Spleen (tissue), 11 donors: ENCODE measurements around the gene DLG1. TPM values are rescaled to one million over a fixed set of nuclear protein-coding genes. Genes with fewer than 3 reads are reported as not detected.

ENCODE experiments used
- DNase-seq: peaks from one replicate; pipeline ENCODE4 v3.0.0-alpha.2; 2020
- H3K27ac ChIP-seq, 8 donors: fragments of 200-600 bp; sonication (generic) in 7 of 8; 1 replicate in 4 of 8; 2 replicates in 4 of 8; pipeline versions ENCODE4 v1.5.0 to v1.8.0; 2016 to 2021; ENCODE audit warnings: inconsistent platforms in 4 of 8, mild to moderate bottlenecking in 4 of 8, moderate library complexity in 1 of 8
- H3K27me3 ChIP-seq, 7 donors: fragments of 200-600 bp; sonication (generic) in 6 of 7; replicated peaks in 1 of 7; 1 replicate in 4 of 7; 2 replicates in 3 of 7; pipeline versions ENCODE4 v1.5.0 to v1.8.0; 2016 to 2021; ENCODE audit warnings: inconsistent platforms in 3 of 7, mild to moderate bottlenecking in 1 of 7
- H3K36me3 ChIP-seq, 6 donors: fragments of 200-600 bp; sonication (generic) in 5 of 6; 1 replicate in 4 of 6; 2 replicates in 2 of 6; pipeline versions ENCODE4 v1.5.0 to v1.8.0; 2016 to 2021; ENCODE audit warnings: inconsistent platforms in 2 of 6
- H3K4me1 ChIP-seq, 6 donors: fragments of 200-600 bp; sonication (generic) in 5 of 6; 1 replicate in 3 of 6; 2 replicates in 3 of 6; pipeline versions ENCODE4 v1.5.0 to v1.8.0; 2016 to 2021; ENCODE audit warnings: inconsistent platforms in 3 of 6
- H3K4me3 ChIP-seq, 8 donors: fragments of 200-600 bp; sonication (generic) in 7 of 8; 1 replicate in 4 of 8; 2 replicates in 4 of 8; pipeline versions ENCODE4 v1.5.0 to v1.8.0; 2016 to 2021; ENCODE audit warnings: inconsistent platforms in 4 of 8, mild to moderate bottlenecking in 4 of 8, moderate library complexity in 2 of 8
- H3K9me3 ChIP-seq, 8 donors: fragments of 200-600 bp; sonication (generic) in 7 of 8; 1 replicate in 4 of 8; 2 replicates in 4 of 8; pipeline versions ENCODE4 v1.5.0 to v1.8.0; 2016 to 2021; ENCODE audit warnings: inconsistent platforms in 4 of 8
- POLR2A ChIP-seq, 3 donors: fragments of 450-650 bp; IDR thresholded peaks; one replicate each; pipeline ENCODE4 v1.5.1; 2017; ENCODE audit warnings: antibody characterized with exemption in 3 of 3, mild to moderate bottlenecking in 1 of 3
- POLR2AphosphoS5 ChIP-seq, 3 donors: sonication (generic); formaldehyde crosslinking; IDR thresholded peaks; one replicate each; pipeline ENCODE4 v1.5.1; 2017; ENCODE audit warnings: antibody characterized with exemption in 3 of 3
- WGBS, 5 donors: extraction: QIAGEN DNeasy Blood & Tissue Kit in 3 of 5; methylation state at CpG; one replicate each; pipeline versions ENCODE4 v1.1.5 to v1.1.7; 2013 to 2018; 5-methylcytosine and 5-hydroxymethylcytosine counted together
- intact Hi-C: fragments of 100-400 bp; cut with DNase I; formaldehyde crosslinking; loops from one replicate; pipeline ENCODE4 v1.15.0; 2023; ENCODE audit warnings: low total_unique reads
- microRNA-seq, 3 donors: library from miRNA; unstranded; fragments of <30 nt; microRNA quantifications; one replicate each; pipeline versions ENCODE4 to v1.1.0, GENCODE V29; 2019 to 2020
- polyA plus RNA-seq, 3 donors: library from polyadenylated mRNA; stranded (reverse); fragments of 200-250 nt; gene quantifications; one replicate each; pipeline ENCODE4 v1.2.1, GENCODE V29; 2013
- small RNA-seq, 4 donors: library from RNA; depleted of rRNA; stranded (forward); fragments of <200 nt; gene quantifications; one replicate each; pipeline ENCODE3, GENCODE V24; 2016
- total RNA-seq, 7 donors: library from RNA; depleted of rRNA in 3 of 7; stranded (reverse); fragments of >200 nt in 3 of 7; fragmentation: NEBNext Ultra II Directional in 4 of 7; extraction: Animal tissue kit (Norgen Biotek cat#: 25700) in 4 of 7; gene quantifications; one replicate each; pipeline versions ENCODE4 v1.1.0 to v1.2.1, GENCODE V29; 2016 to 2021
- TF ChIP-seq, protein P1 (sequence below), 11 experiments: fragments of 200-600 bp in 7 of 11; fragments of 450-650 bp in 4 of 11; sonication (generic) in 4 of 11; IDR thresholded peaks in 8 of 11; conservative IDR thresholded peaks in 3 of 11; 1 replicate in 7 of 11; 2 replicates in 4 of 11; pipeline versions ENCODE4 v1.4.0 to v1.8.0; 2016 to 2021; ENCODE audit warnings: antibody characterized with exemption in 11 of 11, inconsistent platforms in 4 of 11, mild to moderate bottlenecking in 1 of 11
- donor health status: healthy with polysubstance abuse.
- donor health status: DM: no; HTN: no; CAD: no; lungs with moderate emphysema.
- donor health status: DM: no; HTN: no; CAD: no.
- donor health status: Bipolar disorder and iron deficiency.
- donor health status: healthy.
- donor health status: DM: no; HTN: no; CAD: no.
- donor health status: DM: yes; HTN: yes; CAD: no.

Gene DLG1
- total and polyA plus RNA-seq, 10 donors = 11.0 to 92.3 (median 59.1) TPM

GRCh38 chr3:196995027-196995426 lies 303.4 kb downstream of the DLG1 start:
- H3K4me3 ChIP-seq = no peak overlapping the region
- H3K27me3 ChIP-seq = no peaks in the 10 kb centered on the region
- DNase-seq = peak; percentile 21
- no peaks in the 10 kb centered on the region for H3K4me1 ChIP-seq
- H3K9me3 ChIP-seq = no peaks in the 10 kb centered on the region
- H3K36me3 ChIP-seq = no peaks in the 10 kb centered on the region
- intact Hi-C loops = no loop called here
- TF ChIP-seq POLR2A (IDR thresholded peaks at IDR 0.05) = no peak
- TF ChIP-seq, protein P1, sequence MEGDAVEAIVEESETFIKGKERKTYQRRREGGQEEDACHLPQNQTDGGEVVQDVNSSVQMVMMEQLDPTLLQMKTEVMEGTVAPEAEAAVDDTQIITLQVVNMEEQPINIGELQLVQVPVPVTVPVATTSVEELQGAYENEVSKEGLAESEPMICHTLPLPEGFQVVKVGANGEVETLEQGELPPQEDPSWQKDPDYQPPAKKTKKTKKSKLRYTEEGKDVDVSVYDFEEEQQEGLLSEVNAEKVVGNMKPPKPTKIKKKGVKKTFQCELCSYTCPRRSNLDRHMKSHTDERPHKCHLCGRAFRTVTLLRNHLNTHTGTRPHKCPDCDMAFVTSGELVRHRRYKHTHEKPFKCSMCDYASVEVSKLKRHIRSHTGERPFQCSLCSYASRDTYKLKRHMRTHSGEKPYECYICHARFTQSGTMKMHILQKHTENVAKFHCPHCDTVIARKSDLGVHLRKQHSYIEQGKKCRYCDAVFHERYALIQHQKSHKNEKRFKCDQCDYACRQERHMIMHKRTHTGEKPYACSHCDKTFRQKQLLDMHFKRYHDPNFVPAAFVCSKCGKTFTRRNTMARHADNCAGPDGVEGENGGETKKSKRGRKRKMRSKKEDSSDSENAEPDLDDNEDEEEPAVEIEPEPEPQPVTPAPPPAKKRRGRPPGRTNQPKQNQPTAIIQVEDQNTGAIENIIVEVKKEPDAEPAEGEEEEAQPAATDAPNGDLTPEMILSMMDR (IDR thresholded peaks at IDR 0.05 in 8 of 11, conservative IDR thresholded peaks at IDR 0.05 in 3 of 11) = no peak
- no peak overlapping the region for H3K27ac ChIP-seq
- 94 to 97% (median 95%) methylated on average over 18 to 19 of the region's 19 CpGs for WGBS, 5 donors

GRCh38 chr3:196994056-196994455 lies 304.4 kb downstream of the DLG1 start:
- H3K4me1 ChIP-seq = no peaks in the 10 kb centered on the region
- H3K4me3 ChIP-seq = no peak overlapping the region
- TF ChIP-seq, protein P1 (IDR thresholded peaks at IDR 0.05 in 8 of 11, conservative IDR thresholded peaks at IDR 0.05 in 3 of 11) = no peak
- TF ChIP-seq POLR2AphosphoS5 (IDR thresholded peaks at IDR 0.05) = no peak
- no peak for TF ChIP-seq POLR2A (IDR thresholded peaks at IDR 0.05)
- peak; percentile 36 for DNase-seq
- H3K27me3 ChIP-seq = peaks cover 0 to 4% (median 0%) of the 10 kb centered on the region in 7 donors
- no peaks in the 10 kb centered on the region for H3K36me3 ChIP-seq
- no peaks in the 10 kb centered on the region for H3K9me3 ChIP-seq
- intact Hi-C loops = no loop called here
- no peak overlapping the region for H3K27ac ChIP-seq
- 73 to 87% (median 80%) methylated on average over 16 of the region's 16 CpGs for WGBS, 5 donors

Small RNA genes lying within 50 kb of the gene (microRNA-seq; reads per million reads assigned to microRNA genes)
- 0 reads per million in 3 donors for gene MIR4797

Small RNA genes lying within 50 kb of the gene (small RNA-seq; reads per million reads assigned to genes)
- gene MIR4797 = 0 reads per million in 4 donors
